GM18858 (cell line): ENCODE data around the gene CAPZA1.
"Not testable (repeated sequence)": the region's sequence is repeated elsewhere in the genome, so short reads cannot be mapped to it uniquely, and the experiment has no call there.

Experiments
- ATAC-seq: cut with Tn5 transposase; IDR thresholded peaks from one replicate; pipeline ENCODE4 v1.9.1; 2021; ENCODE audit not compliant: unreplicated experiment

Gene CAPZA1

GRCh38 chr1:112626887-112627286 lies 7.3 kb downstream of the CAPZA1 start:
- no peak for ATAC-seq

GRCh38 chr1:112628516-112628915 lies 8.9 kb downstream of the CAPZA1 start:
- ATAC-seq = no peak

- no peak for ATAC-seq
These were observed 9.6 kb downstream of the CAPZA1 start for GRCh38 chr1:112629256-112629655.

DNA sequence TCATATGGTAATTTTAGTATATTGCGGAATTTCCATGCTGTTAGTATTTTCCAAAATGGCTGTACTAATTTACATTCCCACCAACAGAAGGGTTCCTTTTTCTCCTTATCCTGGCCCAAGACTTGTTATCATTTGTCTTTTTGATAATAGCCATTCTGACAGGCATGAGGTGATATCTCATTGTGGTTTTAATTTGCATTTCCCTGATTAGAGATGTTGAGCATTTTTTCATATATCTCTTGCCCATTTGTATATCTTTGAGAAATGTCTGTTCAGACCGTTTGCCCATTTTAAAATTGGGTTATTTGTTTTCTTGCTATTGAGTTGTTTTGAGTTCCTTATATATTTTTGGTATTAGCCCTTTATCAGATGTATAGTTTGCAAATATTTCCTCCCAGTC lies 14.0 kb downstream of the CAPZA1 start:
- ATAC-seq = no peak

DNA sequence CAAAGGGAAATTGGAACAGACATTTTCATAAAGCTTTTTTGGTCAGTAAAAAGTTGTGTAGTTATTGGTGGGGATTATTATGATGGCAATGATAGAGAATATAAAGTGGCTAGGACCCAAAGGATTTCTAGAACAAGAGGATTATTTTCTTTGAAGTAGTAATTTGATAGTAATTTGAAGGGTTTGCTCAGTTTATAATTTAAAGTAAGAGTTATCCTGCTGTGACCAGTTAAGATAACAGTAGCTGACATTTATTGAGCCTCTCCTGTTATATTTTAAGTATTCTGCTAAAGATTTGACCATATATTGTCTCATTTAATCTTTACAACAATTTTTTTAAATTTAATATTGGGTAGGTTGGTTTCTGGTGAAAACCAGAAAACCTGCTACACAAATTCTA lies 14.7 kb downstream of the CAPZA1 start:
- ATAC-seq = no peak

GRCh38 chr1:112636056-112636455 lies 16.4 kb downstream of the CAPZA1 start:
- no peak for ATAC-seq

- ATAC-seq = no peak
These were observed 17.1 kb downstream of the CAPZA1 start for GRCh38 chr1:112636597-112637253.

- ATAC-seq = no peak
These were observed 17.9 kb downstream of the CAPZA1 start for GRCh38 chr1:112637254-112638109.

DNA sequence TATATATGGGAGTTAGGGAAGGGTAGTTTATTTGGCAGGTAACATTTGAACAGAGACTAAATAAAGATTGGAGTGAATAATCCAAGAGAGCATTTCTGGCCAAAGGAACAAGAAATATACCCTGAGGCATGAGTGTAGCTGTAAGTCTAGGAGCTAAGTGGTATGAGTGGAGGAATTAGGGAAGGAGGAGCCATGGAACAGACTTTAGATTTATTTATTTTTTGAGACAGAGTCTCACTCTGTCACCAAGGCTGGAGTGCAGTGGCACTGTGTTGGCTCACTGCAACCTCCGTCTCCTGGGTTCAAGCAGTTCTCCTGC lies 18.4 kb downstream of the CAPZA1 start:
- no peak for ATAC-seq

DNA sequence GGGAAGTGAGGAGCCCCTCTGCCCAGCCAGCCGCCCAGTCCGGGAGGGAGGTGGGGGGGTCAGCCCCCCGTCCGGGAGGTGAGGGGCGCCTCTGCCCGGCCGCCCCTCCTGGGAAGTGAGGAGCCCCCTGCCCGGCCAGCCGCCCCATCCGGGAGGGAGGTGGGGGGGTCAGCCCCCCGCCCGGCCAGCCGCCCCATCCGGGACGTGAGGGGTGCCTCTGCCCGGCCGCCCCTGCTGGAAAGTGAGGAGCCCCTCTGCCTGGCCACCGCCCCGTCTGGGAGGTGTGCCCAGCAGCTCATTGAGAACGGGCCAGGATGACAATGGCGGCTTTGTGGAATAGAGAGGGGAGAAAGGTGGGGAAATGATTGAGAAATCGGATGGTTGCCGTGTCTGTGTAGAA lies 20.8 kb downstream of the CAPZA1 start:
- ATAC-seq = not testable (repeated sequence)

DNA sequence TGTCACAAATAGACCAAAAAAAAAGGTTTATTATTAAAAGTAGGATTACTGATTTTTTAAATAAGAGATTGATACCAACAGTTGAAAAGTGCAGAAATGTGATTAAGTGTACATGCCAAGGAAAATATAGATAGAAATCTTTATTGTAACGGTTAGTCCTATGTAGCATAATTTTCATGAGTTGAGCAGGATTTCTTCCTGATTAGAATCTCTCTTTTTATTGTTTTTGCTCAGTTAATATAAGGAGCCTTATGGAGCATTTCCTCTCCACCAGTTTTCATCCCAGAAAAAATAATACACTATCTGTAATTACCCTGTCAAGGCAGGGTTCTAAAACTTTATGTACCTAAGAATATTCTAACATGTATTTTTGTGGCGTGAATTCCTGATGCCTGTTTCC lies 23.4 kb downstream of the CAPZA1 start:
- no peak for ATAC-seq

DNA sequence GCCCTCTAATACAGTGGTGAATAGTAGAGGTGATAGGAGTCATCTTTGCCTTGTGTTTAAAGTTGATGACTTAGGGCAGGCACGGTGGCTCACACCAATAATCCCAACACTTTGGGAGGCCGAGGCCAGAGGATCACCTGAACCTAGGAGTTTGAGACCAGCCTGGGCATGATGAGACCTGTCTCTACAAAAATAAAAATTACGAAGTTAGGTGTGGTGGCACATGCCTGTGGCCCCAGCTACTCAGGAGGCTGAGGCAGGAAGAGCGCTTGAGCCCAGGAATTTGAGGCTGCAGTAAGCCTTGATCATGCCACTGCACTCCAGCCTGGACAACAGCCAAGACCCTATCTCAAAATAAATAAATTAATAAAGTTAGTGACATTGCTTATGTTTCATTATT lies 26.6 kb downstream of the CAPZA1 start:
- ATAC-seq = no peak

- no peak for ATAC-seq
These were observed 31.6 kb downstream of the CAPZA1 start for GRCh38 chr1:112651205-112651604.

DNA sequence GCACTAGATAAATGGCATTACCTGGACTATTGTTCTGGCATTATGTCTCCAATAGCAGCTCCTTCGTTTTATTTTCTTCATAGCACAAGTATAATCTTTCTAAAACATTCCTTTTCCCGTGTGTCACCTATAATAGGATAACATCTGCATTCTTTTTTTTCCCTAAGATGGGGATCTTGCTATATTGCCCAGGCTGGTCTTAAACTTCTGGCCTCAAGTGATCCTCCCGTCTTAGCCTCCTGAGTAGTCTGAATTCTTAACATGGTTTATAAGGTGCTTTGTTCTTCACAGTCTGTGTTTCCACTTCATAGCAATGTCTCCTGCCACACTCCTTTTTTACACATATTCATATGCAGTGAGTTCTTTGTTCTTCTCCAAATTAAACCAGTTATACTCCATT lies 46.2 kb downstream of the CAPZA1 start:
- ATAC-seq = no peak

DNA sequence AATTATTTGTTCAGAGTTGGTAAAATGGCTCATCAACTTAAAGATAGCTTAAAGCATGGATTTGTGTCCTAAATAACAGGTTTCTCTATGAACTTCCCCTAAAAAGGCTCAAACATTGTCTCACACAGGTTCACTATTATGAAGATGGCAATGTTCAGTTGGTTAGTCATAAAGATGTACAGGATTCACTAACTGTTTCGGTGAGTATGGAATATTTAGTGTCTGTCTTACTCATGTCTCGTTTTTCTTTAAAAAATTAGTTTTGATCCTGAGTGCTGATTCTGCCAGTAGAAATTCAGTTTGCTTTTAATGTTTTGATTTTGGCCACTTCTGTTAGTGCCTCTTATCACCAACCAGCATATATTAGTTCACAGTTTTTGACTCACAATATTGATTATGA lies 47.3 kb downstream of the CAPZA1 start:
- no peak for ATAC-seq

DNA sequence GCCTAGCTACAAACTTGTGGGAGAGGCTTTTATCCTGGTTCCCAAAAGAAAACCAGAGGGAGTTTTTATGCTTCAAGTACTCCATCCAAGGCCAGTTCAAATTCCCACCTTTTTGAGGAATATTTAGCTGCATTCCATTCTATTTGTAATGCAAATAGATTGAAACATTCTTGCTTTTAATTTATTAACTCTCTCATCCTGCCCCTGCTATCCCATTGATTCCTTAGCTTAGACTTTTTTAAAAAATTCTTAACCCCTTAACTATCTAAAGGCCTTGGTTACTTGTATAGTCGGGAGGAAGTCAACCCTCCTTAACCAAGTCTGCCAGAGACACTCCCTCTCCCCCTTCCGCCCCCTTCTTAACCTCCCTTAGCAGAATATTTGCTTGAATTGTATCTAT lies 52.4 kb downstream of the CAPZA1 start:
- ATAC-seq = no peak

DNA sequence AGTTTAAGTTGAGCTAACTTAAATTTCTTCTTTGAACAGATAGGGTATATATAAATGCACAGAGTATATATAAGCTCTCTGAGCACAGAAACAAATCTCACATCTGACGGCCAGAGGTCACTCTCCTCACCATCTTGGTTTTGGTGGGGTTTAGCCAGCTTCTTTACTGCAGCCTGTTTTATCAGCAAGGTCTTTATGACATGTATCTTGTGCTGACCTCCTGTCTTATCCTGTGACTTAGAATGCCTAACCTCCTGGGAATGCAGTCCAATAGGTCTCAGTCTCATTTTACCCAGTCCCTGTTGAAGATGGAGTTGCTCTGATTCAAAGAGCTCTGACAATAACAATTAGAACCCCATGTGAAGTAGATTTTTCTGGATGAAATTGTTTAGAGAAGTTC lies 53.2 kb downstream of the CAPZA1 start:
- ATAC-seq = no peak

DNA sequence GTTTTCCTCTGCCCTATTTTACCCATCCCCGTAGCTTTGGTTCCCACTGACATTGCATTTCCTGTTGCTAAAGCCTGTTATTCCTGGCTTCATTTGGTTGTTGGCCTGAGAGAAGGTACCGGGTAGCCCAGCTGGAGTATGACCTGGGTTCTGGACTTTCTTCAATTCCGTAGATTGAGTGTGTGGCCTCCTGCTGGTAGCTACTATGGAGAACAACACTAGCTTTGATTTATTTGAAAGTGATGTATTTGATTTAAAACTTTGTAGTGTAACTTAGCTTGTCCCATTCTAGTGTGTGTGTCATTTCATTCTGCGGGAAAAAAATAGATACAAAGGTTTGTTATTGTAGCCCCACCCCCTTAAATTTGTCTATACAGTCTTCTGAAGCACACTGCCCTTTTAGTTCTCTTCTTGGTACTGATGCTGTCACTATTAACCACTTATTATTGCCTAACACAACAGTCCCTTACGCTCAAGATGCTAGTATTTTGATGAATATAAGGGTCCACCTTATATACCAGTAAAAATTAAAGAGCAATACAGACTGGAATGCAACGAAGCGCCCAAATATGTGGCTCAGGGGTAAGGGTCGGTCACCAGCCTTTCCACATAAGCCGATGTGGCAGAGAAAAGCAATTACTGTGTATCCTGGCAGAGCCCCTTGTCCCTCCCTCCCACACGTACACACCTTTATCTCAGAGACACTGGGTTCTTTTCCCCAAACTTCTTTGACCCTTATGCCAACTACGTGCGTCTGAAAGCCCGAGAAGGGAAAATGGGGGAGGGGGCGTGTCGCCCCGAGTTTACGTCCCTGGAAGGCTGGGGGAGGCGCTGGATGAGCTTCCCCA lies 54.2 kb downstream of the CAPZA1 start:
- ATAC-seq = no peak

GRCh38 chr1:112674440-112674985 lies 54.9 kb downstream of the CAPZA1 start, which contains the start of gene MOV10:
Gene MOV10, plus strand, starts transcription at chr1:112674659. Its CDS starts 254 bp downstream, at chr1:112674913.
- no peak for ATAC-seq

DNA sequence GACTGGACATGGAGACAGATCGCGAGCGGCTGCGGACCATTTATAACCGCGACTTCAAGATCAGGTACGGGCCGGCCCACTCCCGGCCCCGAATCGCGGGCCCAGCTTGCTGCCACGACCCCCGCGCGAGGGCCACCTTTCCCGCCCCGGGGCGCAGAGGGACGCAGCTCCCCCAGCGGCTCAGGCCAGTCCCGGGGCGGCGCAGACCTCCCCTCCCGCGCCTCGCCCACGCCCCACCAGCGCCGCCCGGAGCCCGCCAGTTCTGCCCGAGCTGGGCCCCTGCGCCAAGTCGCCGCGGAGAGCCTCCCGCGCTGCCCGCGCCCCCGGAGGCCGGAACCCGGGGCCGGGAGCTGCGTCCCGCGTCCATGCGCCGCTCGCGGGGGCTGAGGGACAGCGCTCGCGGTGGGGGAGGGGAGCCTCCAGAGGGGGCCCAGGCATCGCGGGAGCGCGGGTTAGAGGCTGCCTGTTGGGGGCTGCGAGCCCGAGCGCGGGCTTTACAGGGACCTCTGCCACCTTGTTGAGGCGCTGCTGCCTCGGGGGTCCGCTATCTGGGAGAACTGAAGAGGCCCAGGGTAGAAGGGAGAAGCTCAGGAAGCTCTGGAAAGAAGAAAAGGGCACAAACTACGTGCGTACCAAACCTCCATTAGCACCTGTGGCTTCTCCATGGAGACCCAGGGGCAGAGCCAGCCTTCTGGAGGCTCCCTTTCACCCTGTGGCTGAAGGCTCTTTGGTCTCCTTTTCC lies 55.5 kb downstream of the CAPZA1 start:
- no peak for ATAC-seq
